ENCODE measurements around the gene DEAF1. TPM values are rescaled to one million over a fixed set of nuclear protein-coding genes. Genes with fewer than 3 reads are reported as not detected.

The DEAF1 gene
- total and polyA plus RNA-seq, 8 donors, result 12.3 to 111 (median 37.0) TPM

DNA sequence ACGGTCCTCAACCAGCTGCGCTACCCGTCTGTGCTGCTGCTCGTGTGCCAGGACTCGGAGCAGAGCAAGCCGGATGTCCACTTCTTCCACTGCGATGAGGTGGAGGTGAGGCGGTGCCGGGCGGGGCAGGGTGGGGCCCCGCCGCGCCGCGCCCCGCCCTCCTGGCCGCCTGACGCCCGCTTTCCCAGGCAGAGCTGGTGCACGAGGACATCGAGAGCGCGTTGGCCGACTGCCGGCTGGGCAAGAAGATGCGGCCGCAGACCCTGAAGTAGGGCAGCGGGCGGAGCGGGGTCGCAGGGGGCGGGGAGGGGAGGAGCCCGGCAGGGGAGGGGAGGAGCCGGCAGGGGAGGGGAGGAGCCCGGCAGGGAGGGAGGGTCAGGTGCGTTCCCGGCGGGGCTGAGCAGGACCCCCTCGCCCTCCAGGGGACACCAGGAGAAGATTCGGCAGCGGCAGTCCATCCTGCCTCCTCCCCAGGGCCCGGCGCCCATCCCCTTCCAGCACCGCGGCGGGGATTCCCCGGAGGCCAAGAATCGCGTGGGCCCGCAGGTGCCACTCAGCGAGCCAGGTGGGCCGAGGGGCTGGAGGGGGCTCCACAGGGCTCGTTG lies 25.7 kb upstream of the DEAF1 start:
- 8 to 21% (median 17%) methylated on average over 2 to 53 of the region's 53 CpGs for WGBS, 5 donors
- H3K9me3 ChIP-seq, result no peaks in the 10 kb centered on the region
- TF ChIP-seq POLR2AphosphoS5 (IDR thresholded peaks at IDR 0.05), result peak in 1 of 3 donors; percentile 24
- no peak for TF ChIP-seq POLR2A (IDR thresholded peaks at IDR 0.05)
- intact Hi-C loops (cut with DNase I; ENCODE audit: low total_unique reads), result loop anchor here (10.0 kb wide), 1 partner anchor 56 kb away; no protein-coding TSS in a partner anchor
- peaks cover 3 to 34% (median 25%) of the 10 kb centered on the region in 4 donors for H3K36me3 ChIP-seq
- H3K27ac ChIP-seq, result peak overlapping the region in 3 of 5 donors; percentile 24 to 52 (median 40)
- DNase-seq, result peak; percentile 59 to 78
- peaks cover 24 to 55% (median 35%) of the 10 kb centered on the region in 4 donors for H3K4me1 ChIP-seq
- peaks cover 0 to 67% (median 43%) of the 10 kb centered on the region in 3 donors for H3K27me3 ChIP-seq
- peak overlapping the region in 3 of 4 donors; percentile 27 to 41 (median 33) for H3K4me3 ChIP-seq

- WGBS, 5 donors, result 64 to 84% (median 69%) methylated on average over 21 to 35 of the region's 35 CpGs
- Histone ChIP-seq H3K27me3 (peaks cover 0 to 61% (median 37%) of the 10 kb centered on the region in 3 donors), H3K27ac (peak overlapping the region in 2 of 5 donors; percentile 40 to 52), H3K4me1 (peaks cover 18 to 49% (median 29%) of the 10 kb centered on the region in 4 donors), H3K4me3 (peak overlapping the region in 3 of 4 donors; percentile 27 to 41 (median 33)), H3K9me3 (no peaks in the 10 kb centered on the region), H3K36me3 (peaks cover 3 to 34% (median 24%) of the 10 kb centered on the region in 4 donors)
- intact Hi-C loops (cut with DNase I; ENCODE audit: low total_unique reads), result loop anchor here (10.0 kb wide), 1 partner anchor 55 kb away; no protein-coding TSS in a partner anchor
- no peak for TF ChIP-seq POLR2AphosphoS5 (IDR thresholded peaks at IDR 0.05)
- no peak for TF ChIP-seq CTCF (IDR thresholded peaks at IDR 0.05)
- TF ChIP-seq POLR2A (IDR thresholded peaks at IDR 0.05), result no peak
- TF ChIP-seq EP300 (IDR thresholded peaks at IDR 0.05), result no peak
- no peak for DNase-seq
Observed at GRCh38 chr11:720017-720641, 25.1 kb upstream of the DEAF1 start.

- WGBS, 5 donors, result 71 to 83% (median 80%) methylated on average over 28 to 34 of the region's 34 CpGs
- DNase-seq, result no peak
- Histone ChIP-seq H3K27me3 (peaks cover 0 to 54% (median 30%) of the 10 kb centered on the region in 3 donors), H3K36me3 (peaks cover 3 to 29% (median 20%) of the 10 kb centered on the region in 4 donors), H3K4me3 (no peak overlapping the region), H3K9me3 (no peaks in the 10 kb centered on the region), H3K27ac (no peak overlapping the region), H3K4me1 (peaks cover 17 to 43% (median 29%) of the 10 kb centered on the region in 4 donors)
- intact Hi-C loops (cut with DNase I; ENCODE audit: low total_unique reads), result loop anchor here (10.0 kb wide), 1 partner anchor 55 kb away; no protein-coding TSS in a partner anchor
- TF ChIP-seq EP300 (IDR thresholded peaks at IDR 0.05) (no peak), POLR2A (IDR thresholded peaks at IDR 0.05) (no peak), CTCF (IDR thresholded peaks at IDR 0.05) (no peak), POLR2AphosphoS5 (IDR thresholded peaks at IDR 0.05) (no peak)
Observed at GRCh38 chr11:719214-720016, 24.4 kb upstream of the DEAF1 start.

GRCh38 chr11:714436-714835 lies 19.4 kb upstream of the DEAF1 start:
- DNase-seq, result no peak
- intact Hi-C loops (cut with DNase I; ENCODE audit: low total_unique reads), result no loop called here
- Histone ChIP-seq H3K4me3 (no peak overlapping the region), H3K27ac (no peak overlapping the region), H3K9me3 (no peaks in the 10 kb centered on the region), H3K27me3 (peaks cover 0 to 26% (median 0%) of the 10 kb centered on the region in 3 donors), H3K36me3 (no peaks in the 10 kb centered on the region), H3K4me1 (peaks cover 15 to 37% (median 33%) of the 10 kb centered on the region in 4 donors)
- TF ChIP-seq POLR2A (IDR thresholded peaks at IDR 0.05) (no peak), CTCF (IDR thresholded peaks at IDR 0.05) (no peak), EP300 (IDR thresholded peaks at IDR 0.05) (no peak), POLR2AphosphoS5 (IDR thresholded peaks at IDR 0.05) (no peak)
- WGBS, 5 donors, result 95 to 99% (median 98%) methylated on average over 6 of the region's 6 CpGs
